Measurements from ENCODE around the gene HMCN1.

HMCN1 gene

GRCh38 chr1:186236921-186237320 lies 502.7 kb downstream of the HMCN1 start:
- no peak for DNase-seq

- DNase-seq: no peak
Measured at GRCh38 chr1:186239171-186239570, 505.0 kb downstream of the HMCN1 start.

GRCh38 chr1:186240436-186240835 lies 506.2 kb downstream of the HMCN1 start:
- DNase-seq: no peak

Measured in hypothalamus (tissue), 51 donors.